Fibroblast of mammary gland (primary cell): ENCODE results near the gene STAT5A.
"Not testable (repeated sequence)": the region's sequence is repeated elsewhere in the genome, so short reads cannot be mapped to it uniquely, and the experiment has no call there.

ENCODE experiments used
- DNase-seq: peaks from one replicate; pipeline ENCODE4 v3.0.0-alpha.2; 2010; ENCODE audit warnings: low read depth
- H3K4me3 ChIP-seq: 2 replicates; pipeline ENCODE4 v1.5.1; 2011; ENCODE audit warnings: low read depth, mild to moderate bottlenecking, low read length, moderate library complexity; ENCODE audit not compliant: control insufficient read depth
- CTCF ChIP-seq: conservative IDR thresholded peaks from 2 replicates; pipeline ENCODE4 v1.5.1; 2011; ENCODE audit warnings: low read depth, low read length, inconsistent platforms; ENCODE audit not compliant: control insufficient read depth, insufficient read depth

STAT5A gene

GRCh38 chr17:42315402-42316156, 27.3 kb downstream of the STAT5A start:
- TF ChIP-seq CTCF: no peak
- no peak overlapping the region for H3K4me3 ChIP-seq
- DNase-seq: no peak

- no peak for TF ChIP-seq CTCF
- DNase-seq: no peak
- no peak overlapping the region for H3K4me3 ChIP-seq
These were observed 28.5 kb downstream of the STAT5A start for GRCh38 chr17:42316755-42317154.

- no peak for DNase-seq
- no peak for TF ChIP-seq CTCF
- no peak overlapping the region for H3K4me3 ChIP-seq
These were observed 29.1 kb downstream of the STAT5A start for GRCh38 chr17:42317266-42317845.

- H3K4me3 ChIP-seq, DNase-seq: not testable (repeated sequence)
These were observed 29.7 kb downstream of the STAT5A start for GRCh38 chr17:42317967-42318366.

- DNase-seq: no peak
- TF ChIP-seq CTCF: no peak
- no peak overlapping the region for H3K4me3 ChIP-seq
These were observed 33.3 kb downstream of the STAT5A start for GRCh38 chr17:42321555-42321954.

- TF ChIP-seq CTCF: peak; percentile 100
- peak; percentile 92 for DNase-seq
- no peak overlapping the region for H3K4me3 ChIP-seq
These were observed 34.3 kb downstream of the STAT5A start for GRCh38 chr17:42322382-42323267.
